Neural cell (in vitro differentiated cells): ENCODE data around the gene TCF12. TPM values are rescaled to one million over a fixed set of nuclear protein-coding genes. Genes with fewer than 3 reads are reported as not detected.
"Not testable (repeated sequence)": the region's sequence is repeated elsewhere in the genome, so short reads cannot be mapped to it uniquely, and the experiment has no call there.

Source experiments
- H2AFZ ChIP-seq: fragments of 200-600, 300-800 bp; sonication (generic), shearing (Covaris generic); 2 replicates; pipeline ENCODE4 v1.6.0; 2014; ENCODE audit warnings: low read depth, mild to moderate bottlenecking, antibody characterized with exemption, low read length, moderate library complexity
- H3F3A ChIP-seq: fragments of 200-600 bp; shearing (Covaris generic); 2 replicates; pipeline ENCODE4 v1.6.1; 2016; ENCODE audit warnings: mild to moderate bottlenecking, moderate library complexity, mixed read lengths, antibody characterized with exemption, low read length; ENCODE audit not compliant: insufficient read depth, poor library complexity, severe bottlenecking
- H3K27ac ChIP-seq: fragments of 200-600, 300-800 bp; sonication (generic), shearing (Covaris generic); 2 replicates; pipeline ENCODE4 v1.5.1; 2014; ENCODE audit warnings: mild to moderate bottlenecking, low read length, moderate library complexity
- H3K27me3 ChIP-seq: fragments of 300-800, 200-600 bp; sonication (generic), shearing (Covaris generic); 2 replicates; pipeline ENCODE4 v1.6.0; 2014; ENCODE audit warnings: mild to moderate bottlenecking, low read depth, low read length, moderate library complexity; ENCODE audit not compliant: insufficient read depth
- H3K36me3 ChIP-seq: fragments of 300-800, 200-600 bp; sonication (generic), shearing (Covaris generic); 2 replicates; pipeline ENCODE4 v1.5.1; 2014; ENCODE audit warnings: mild to moderate bottlenecking, antibody characterized with exemption, low read length, moderate library complexity; ENCODE audit not compliant: insufficient read depth
- H3K4me2 ChIP-seq: fragments of 300-800, 200-600 bp; sonication (generic), shearing (Covaris generic); 2 replicates; pipeline ENCODE4 v1.6.0; 2014; ENCODE audit warnings: mild to moderate bottlenecking, low read length
- H3K4me3 ChIP-seq: fragments of 300-800, 200-600 bp; sonication (generic), shearing (Covaris generic); 2 replicates; pipeline ENCODE4 v1.5.1; 2014; ENCODE audit warnings: mild to moderate bottlenecking, low read length, moderate library complexity
- H3K79me2 ChIP-seq: fragments of 200-600 bp; shearing (Covaris generic); replicated peaks from 2 replicates; pipeline ENCODE4 v1.6.0; 2014; ENCODE audit warnings: mild to moderate bottlenecking, low read length, moderate library complexity; ENCODE audit not compliant: insufficient read depth
- H3K9ac ChIP-seq: fragments of 300-800, 200-600 bp; sonication (generic), shearing (Covaris generic); 2 replicates; pipeline ENCODE4 v1.6.1; 2016; ENCODE audit warnings: mild to moderate bottlenecking, low read length, mixed read lengths
- H3K9me2 ChIP-seq: fragments of 200-600 bp; shearing (Covaris generic); 2 replicates; pipeline ENCODE4 v1.6.1; 2016; ENCODE audit warnings: mild to moderate bottlenecking, low read length, mixed read lengths; ENCODE audit not compliant: insufficient read depth
- H3K9me3 ChIP-seq: fragments of 200-600, 300-800 bp; sonication (generic), shearing (Covaris generic); 2 replicates; pipeline ENCODE4 v1.6.1; 2016; ENCODE audit warnings: mild to moderate bottlenecking, mixed run types, low read length, moderate library complexity, mixed read lengths
- H4K20me1 ChIP-seq: fragments of 200-600 bp; shearing (Covaris generic); 2 replicates; pipeline ENCODE4 v1.6.1; 2016; ENCODE audit warnings: mild to moderate bottlenecking, mixed run types; ENCODE audit not compliant: insufficient read depth
- CTCF ChIP-seq: fragments of 450-650 bp; IDR thresholded peaks from 2 replicates; pipeline ENCODE4 v1.5.1; 2014; ENCODE audit warnings: antibody characterized with exemption, mild to moderate bottlenecking, moderate library complexity; ENCODE audit not compliant: poor library complexity, severe bottlenecking
- EP300 ChIP-seq: fragments of 450-650 bp; conservative IDR thresholded peaks from 2 replicates; pipeline ENCODE4 v1.6.1; 2014; ENCODE audit warnings: antibody characterized with exemption, mild to moderate bottlenecking, moderate library complexity; ENCODE audit not compliant: poor library complexity, severe bottlenecking
- EZH2 ChIP-seq: fragments of 200-600, 300-800 bp; shearing (Covaris generic), sonication (generic); IDR thresholded peaks from 2 replicates; pipeline ENCODE4 v1.6.1; 2014; ENCODE audit warnings: antibody characterized with exemption, low read length, borderline replicate concordance, mild to moderate bottlenecking; ENCODE audit not compliant: insufficient read depth, poor library complexity, severe bottlenecking
- MXI1 ChIP-seq: fragments of 450-650 bp; conservative IDR thresholded peaks from 2 replicates; pipeline ENCODE4 v1.6.1; 2014; ENCODE audit warnings: antibody characterized with exemption, mild to moderate bottlenecking; ENCODE audit not compliant: poor library complexity, severe bottlenecking
- POLR2AphosphoS5 ChIP-seq: IDR thresholded peaks from 2 replicates; pipeline ENCODE4 v1.6.1; 2012
- RAD21 ChIP-seq: fragments of 450-650 bp; conservative IDR thresholded peaks from 2 replicates; pipeline ENCODE4 v1.6.1; 2014; ENCODE audit warnings: antibody characterized with exemption, mild to moderate bottlenecking, moderate library complexity
- REST ChIP-seq: IDR thresholded peaks from 2 replicates; pipeline ENCODE4 v1.6.1; 2012; ENCODE audit warnings: borderline replicate concordance
- SMC3 ChIP-seq: fragments of 450-650 bp; conservative IDR thresholded peaks from 2 replicates; pipeline ENCODE4 v1.6.1; 2014; ENCODE audit warnings: antibody characterized with exemption, mild to moderate bottlenecking, moderate library complexity; ENCODE audit not compliant: poor library complexity
- TAF1 ChIP-seq: IDR thresholded peaks from 2 replicates; pipeline ENCODE4 v1.6.1; 2012; ENCODE audit warnings: low read depth
- polyA plus RNA-seq: library from polyadenylated mRNA; depleted of rRNA; stranded (reverse); fragments of >200 nt; gene quantifications from 2 replicates; pipeline ENCODE4 v1.2.3, GENCODE V29; 2014

The TCF12 gene
- polyA plus RNA-seq, 1 donor from 2014 or later, result 52.7 TPM

GRCh38 chr15:57149196-57149595, 230.8 kb downstream of the TCF12 start:
- Histone ChIP-seq H2AFZ (no peak overlapping the region), H3K9me3 (peaks cover 6% of the 10 kb centered on the region), H3K4me2 (no peak overlapping the region), H3K27me3 (no peaks in the 10 kb centered on the region), H3F3A (no peaks in the 10 kb centered on the region), H3K79me2 (peaks cover 10% of the 10 kb centered on the region), H3K36me3 (no peaks in the 10 kb centered on the region), H3K4me3 (no peak overlapping the region), H3K9ac (no peak overlapping the region), H3K9me2 (no peaks in the 10 kb centered on the region), H3K27ac (no peak overlapping the region), H4K20me1 (no peaks in the 10 kb centered on the region)
- TF ChIP-seq RAD21 (no peak), POLR2AphosphoS5 (no peak), EZH2 (no peak), TAF1 (no peak), EP300 (no peak), MXI1 (no peak), CTCF (no peak), SMC3 (no peak), REST (no peak)

- Histone ChIP-seq H2AFZ (no peak overlapping the region), H3K9ac (no peak overlapping the region), H3K4me2 (no peak overlapping the region), H3K27me3 (no peaks in the 10 kb centered on the region), H3K79me2 (peaks cover 10% of the 10 kb centered on the region), H3K9me2 (no peaks in the 10 kb centered on the region), H3K27ac (no peak overlapping the region), H4K20me1 (no peaks in the 10 kb centered on the region), H3F3A (no peaks in the 10 kb centered on the region), H3K4me3 (no peak overlapping the region), H3K36me3 (no peaks in the 10 kb centered on the region), H3K9me3 (peaks cover 6% of the 10 kb centered on the region)
- no peak for TF ChIP-seq MXI1
Measured at GRCh38 chr15:57150066-57150865, 231.8 kb downstream of the TCF12 start.

GRCh38 chr15:57150866-57151203, 232.4 kb downstream of the TCF12 start:
- not testable (repeated sequence) for H3K36me3 ChIP-seq, H3K9ac ChIP-seq, H3F3A ChIP-seq, H3K27ac ChIP-seq, H3K4me2 ChIP-seq, H3K4me3 ChIP-seq, H4K20me1 ChIP-seq, H3K9me2 ChIP-seq, H2AFZ ChIP-seq, H3K27me3 ChIP-seq, H3K9me3 ChIP-seq, H3K79me2 ChIP-seq
